Kidney (tissue), 14 donors: Measurements from ENCODE around the gene PCDH9. TPM values are rescaled to one million over a fixed set of nuclear protein-coding genes. Genes with fewer than 3 reads are reported as not detected.

Source experiments
- DNase-seq, 5 donors: peaks; one replicate each; pipeline ENCODE4 v3.0.0-alpha.2; 2013 to 2020
- FAIRE-seq: peaks from 2 replicates; lab custom pipeline; 2012; peaks lifted over from hg19 to GRCh38; lab: Jason Lieb, UNC
- H3K27ac ChIP-seq, 2 donors: one replicate each; pipeline ENCODE4 v1.7.0; 2013; ENCODE audit warnings: low read depth in 2 of 2, low read length in 2 of 2, inconsistent platforms in 1 of 2
- H3K27me3 ChIP-seq: one replicate; pipeline ENCODE4 v1.7.1; 2013; ENCODE audit warnings: low read length, inconsistent platforms; ENCODE audit not compliant: control insufficient read depth, insufficient read depth
- H3K36me3 ChIP-seq, 3 donors: one replicate each; pipeline versions ENCODE4 v1.7.0 to v1.7.1; 2013; ENCODE audit warnings: low read length in 3 of 3, control low read depth in 1 of 3, inconsistent platforms in 1 of 3; ENCODE audit not compliant: insufficient read depth in 3 of 3, control insufficient read depth in 2 of 3
- H3K4me1 ChIP-seq, 3 donors: one replicate each; pipeline versions ENCODE4 v1.7.0 to v1.7.1; 2013; ENCODE audit warnings: low read length in 3 of 3, inconsistent platforms in 1 of 3, low read depth in 1 of 3; ENCODE audit not compliant: control insufficient read depth in 2 of 3, insufficient read depth in 2 of 3
- H3K4me3 ChIP-seq, 3 donors: one replicate each; pipeline versions ENCODE4 v1.7.0 to v1.8.1; 2013; ENCODE audit warnings: low read length in 3 of 3, control low read depth in 1 of 3, inconsistent platforms in 1 of 3
- H3K9ac ChIP-seq, 3 donors: one replicate each; pipeline versions ENCODE4 v1.7.0 to v1.7.1; 2013; ENCODE audit warnings: low read length in 3 of 3, control low read depth in 1 of 3, inconsistent platforms in 1 of 3
- H3K9me3 ChIP-seq, 3 donors: one replicate each; pipeline versions ENCODE4 v1.7.0 to v1.7.1; 2013; ENCODE audit warnings: low read length in 3 of 3, control low read depth in 1 of 3, inconsistent platforms in 1 of 3; ENCODE audit not compliant: control insufficient read depth in 2 of 3, insufficient read depth in 1 of 3
- CTCF ChIP-seq: IDR thresholded peaks from 3 replicates; pipeline ENCODE4 v1.5.1; 2012; ENCODE audit warnings: mild to moderate bottlenecking, moderate library complexity, borderline replicate concordance; ENCODE audit not compliant: insufficient read depth; ENCODE audit errors: extremely low read depth
- intact Hi-C: fragments of 100-400 bp; cut with DNase I; formaldehyde crosslinking; loops from one replicate; pipeline ENCODE4 v1.11.1; 2022
- polyA plus RNA-seq: library from polyadenylated mRNA; stranded (reverse); fragments of 350-450 nt; fragmentation: Illumina TruSeq; extraction: RNeasy Lipid Tissue Mini Kit (QIAGEN cat#74804); gene quantifications from one replicate; pipeline ENCODE4 v1.2.3, GENCODE V29; 2014; ENCODE audit warnings: low read depth, low replicate concordance; ENCODE audit not compliant: insufficient read depth
- total RNA-seq: library from RNA; stranded (reverse); fragmentation: NEBNext Ultra II Directional; extraction: Animal tissue kit (Norgen Biotek cat#: 25700); gene quantifications from one replicate; pipeline ENCODE4 v1.2.1, GENCODE V29; 2021
- donor health status: control.
- donor health status: control.
- donor health status: control.
- donor health status: control.
- donor health status: control.
- donor health status: DM: yes; HTN: yes; CAD: no.
- donor health status: Normal renal cell carcinoma (clear cell type).

Gene PCDH9
- total and polyA plus RNA-seq, 2 donors from 2014 or later, result 1.6 to 9.5 TPM

GRCh38 chr13:66723576-66723975, 506.6 kb downstream of the PCDH9 start:
- no peak overlapping the region for H3K27ac ChIP-seq
- no peak for TF ChIP-seq CTCF
- H3K4me3 ChIP-seq, result no peak overlapping the region
- H3K36me3 ChIP-seq, result no peaks in the 10 kb centered on the region
- H3K9ac ChIP-seq, result no peak overlapping the region
- H3K4me1 ChIP-seq, result no peaks in the 10 kb centered on the region
- intact Hi-C loops, result no loop called here
- FAIRE-seq (no peak), DNase-seq (no peak)
- no peaks in the 10 kb centered on the region for H3K9me3 ChIP-seq
- no peaks in the 10 kb centered on the region for H3K27me3 ChIP-seq

GRCh38 chr13:66716538-66716937, 513.6 kb downstream of the PCDH9 start:
- H3K27ac ChIP-seq, result no peak overlapping the region
- no peaks in the 10 kb centered on the region for H3K27me3 ChIP-seq
- H3K4me1 ChIP-seq, result no peaks in the 10 kb centered on the region
- no peak for TF ChIP-seq CTCF
- intact Hi-C loops, result no loop called here
- H3K36me3 ChIP-seq, result no peaks in the 10 kb centered on the region
- no peaks in the 10 kb centered on the region for H3K9me3 ChIP-seq
- H3K9ac ChIP-seq, result no peak overlapping the region
- DNase-seq (no peak), FAIRE-seq (no peak)
- no peak overlapping the region for H3K4me3 ChIP-seq

DNA sequence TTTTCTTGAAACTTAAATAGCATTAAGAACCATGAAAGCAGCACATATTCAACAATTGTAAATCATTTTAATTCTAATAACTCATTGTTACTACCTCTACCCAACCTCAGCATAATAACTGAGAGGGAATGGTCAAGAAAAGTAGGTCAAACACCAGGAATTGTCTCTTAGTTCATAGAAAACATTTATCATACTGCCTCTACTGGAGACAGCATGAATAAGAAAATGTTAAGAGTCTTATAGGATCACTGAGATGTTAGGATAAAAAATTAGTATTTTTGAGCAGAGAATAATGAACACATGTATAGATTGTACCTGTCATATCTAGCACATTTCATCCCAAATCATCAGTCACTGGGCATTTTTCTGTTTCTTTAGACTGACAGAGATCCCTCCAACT, 515.3 kb downstream of the PCDH9 start:
- TF ChIP-seq CTCF, result no peak
- Histone ChIP-seq H3K27me3 (no peaks in the 10 kb centered on the region), H3K36me3 (no peaks in the 10 kb centered on the region), H3K27ac (no peak overlapping the region), H3K9ac (no peak overlapping the region), H3K4me1 (no peaks in the 10 kb centered on the region), H3K9me3 (no peaks in the 10 kb centered on the region), H3K4me3 (no peak overlapping the region)
- intact Hi-C loops, result no loop called here
- no peak for DNase-seq
- peak; percentile 37 for FAIRE-seq

DNA sequence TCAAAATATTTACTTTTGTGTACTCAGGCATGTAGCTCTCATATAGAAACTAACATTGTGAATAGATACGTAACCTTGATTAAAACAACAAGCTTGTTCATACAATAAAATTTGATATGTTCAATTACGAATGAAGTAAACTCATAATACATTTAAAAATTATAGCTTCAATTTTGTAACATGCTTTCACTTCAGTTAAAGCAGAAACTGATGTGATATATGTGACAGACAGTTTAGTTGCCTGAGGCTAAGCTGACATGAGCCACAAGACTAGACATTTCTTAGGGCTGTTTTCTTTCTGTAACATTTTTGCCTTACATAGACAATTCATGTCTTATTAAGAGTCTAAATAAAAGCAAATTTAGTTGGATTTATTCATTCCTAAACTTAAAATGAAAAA, 526.0 kb downstream of the PCDH9 start:
- Histone ChIP-seq H3K27me3 (no peaks in the 10 kb centered on the region), H3K4me3 (no peak overlapping the region), H3K36me3 (no peaks in the 10 kb centered on the region), H3K27ac (no peak overlapping the region), H3K9ac (no peak overlapping the region), H3K4me1 (no peaks in the 10 kb centered on the region), H3K9me3 (no peaks in the 10 kb centered on the region)
- no peak for DNase-seq
- intact Hi-C loops, result no loop called here
- TF ChIP-seq CTCF, result no peak
- FAIRE-seq, result no peak
